ENCODE results near the gene HDAC5.

DNA sequence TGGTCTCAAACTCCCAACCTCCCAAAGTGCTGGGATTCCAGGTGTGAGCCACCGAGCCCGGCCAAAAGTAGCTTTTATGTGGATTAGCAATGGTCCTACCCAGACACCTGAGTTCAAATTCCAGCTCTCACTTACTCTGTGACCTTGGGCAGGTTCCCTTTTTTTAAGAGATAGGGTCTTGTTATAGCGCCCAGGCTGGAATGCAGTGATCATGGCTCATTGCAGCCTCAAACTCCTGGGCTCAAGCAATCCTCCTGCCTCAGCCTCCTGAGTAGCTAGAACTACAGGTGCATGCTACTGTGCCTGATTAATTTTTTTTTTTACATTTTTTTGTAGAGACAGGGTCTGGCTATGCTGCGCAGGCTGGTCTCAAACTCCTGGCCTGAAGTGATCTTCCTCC, 16.6 kb downstream of the HDAC5 start:
- no peak for TF ChIP-seq POLR2A (IDR thresholded peaks at IDR 0.05)
- TF ChIP-seq, protein P1, sequence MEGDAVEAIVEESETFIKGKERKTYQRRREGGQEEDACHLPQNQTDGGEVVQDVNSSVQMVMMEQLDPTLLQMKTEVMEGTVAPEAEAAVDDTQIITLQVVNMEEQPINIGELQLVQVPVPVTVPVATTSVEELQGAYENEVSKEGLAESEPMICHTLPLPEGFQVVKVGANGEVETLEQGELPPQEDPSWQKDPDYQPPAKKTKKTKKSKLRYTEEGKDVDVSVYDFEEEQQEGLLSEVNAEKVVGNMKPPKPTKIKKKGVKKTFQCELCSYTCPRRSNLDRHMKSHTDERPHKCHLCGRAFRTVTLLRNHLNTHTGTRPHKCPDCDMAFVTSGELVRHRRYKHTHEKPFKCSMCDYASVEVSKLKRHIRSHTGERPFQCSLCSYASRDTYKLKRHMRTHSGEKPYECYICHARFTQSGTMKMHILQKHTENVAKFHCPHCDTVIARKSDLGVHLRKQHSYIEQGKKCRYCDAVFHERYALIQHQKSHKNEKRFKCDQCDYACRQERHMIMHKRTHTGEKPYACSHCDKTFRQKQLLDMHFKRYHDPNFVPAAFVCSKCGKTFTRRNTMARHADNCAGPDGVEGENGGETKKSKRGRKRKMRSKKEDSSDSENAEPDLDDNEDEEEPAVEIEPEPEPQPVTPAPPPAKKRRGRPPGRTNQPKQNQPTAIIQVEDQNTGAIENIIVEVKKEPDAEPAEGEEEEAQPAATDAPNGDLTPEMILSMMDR (IDR thresholded peaks at IDR 0.05): no peak

Measured in breast epithelium (tissue), 3 donors.